Panc1 (cell line): ENCODE measurements around the gene EPS8L2. TPM values are rescaled to one million over a fixed set of nuclear protein-coding genes. Genes with fewer than 3 reads are reported as not detected.

Source experiments
- ATAC-seq: fragments of 200-7000 bp; cut with Tn5 transposase; 2 replicates; pipeline ENCODE4 v1.9.1; 2020; ENCODE audit warnings: mild to moderate bottlenecking, moderate library complexity
- BruUV-seq: library from RNA; stranded (reverse); fragments of 400-500 nt; replicated peaks from 2 replicates; lab custom pipeline; 2021; lab: Mats Ljungman, UMichigan
- CTCF ChIA-PET: fragments of 300-600 bp; sonication (Branson Sonifier 250); formaldehyde crosslinking; loops from one replicate; lab custom pipeline; 2022; ENCODE audit warnings: antibody characterized with exemption; lab: Charles Lee
- POLR2A ChIA-PET: fragments of 300-600 bp; sonication (Branson Sonifier 250); formaldehyde crosslinking; loops from one replicate; lab custom pipeline; 2022; ENCODE audit warnings: antibody characterized with exemption; lab: Charles Lee
- DNase-seq: peaks from one replicate; pipeline ENCODE4 v3.0.0-alpha.2; 2010; ENCODE audit warnings: low read depth, low spot score
- H3K27ac ChIP-seq: 2 replicates; pipeline ENCODE4 v1.5.1; 2011; ENCODE audit warnings: mild to moderate bottlenecking, low read length, inconsistent platforms
- H3K27me3 ChIP-seq: fragments of 200-500 bp; sonication (Bioruptor generic); 2 replicates; pipeline ENCODE4 v1.6.0; 2014; ENCODE audit warnings: low read length, inconsistent platforms; ENCODE audit not compliant: control insufficient read depth, insufficient read depth
- H3K36me3 ChIP-seq: fragments of 200-500 bp; sonication (Bioruptor generic); 2 replicates; pipeline ENCODE4 v1.5.1; 2014; ENCODE audit warnings: inconsistent platforms, mild to moderate bottlenecking, low read length, moderate library complexity; ENCODE audit not compliant: control insufficient read depth, insufficient read depth
- H3K4me1 ChIP-seq: 2 replicates; pipeline ENCODE4 v1.5.1; 2011; ENCODE audit warnings: inconsistent platforms, mild to moderate bottlenecking, low read length, moderate library complexity; ENCODE audit not compliant: control insufficient read depth, insufficient read depth
- H3K4me3 ChIP-seq, 2 experiments: 2 replicates each; pipeline ENCODE4 v1.5.1; 2011 to 2012; ENCODE audit warnings: low read depth in 2 of 2, low read length in 2 of 2, mild to moderate bottlenecking in 2 of 2, inconsistent platforms in 1 of 2, moderate library complexity in 1 of 2
- H3K9me3 ChIP-seq: fragments of 200-500 bp; sonication (Bioruptor generic); 2 replicates; pipeline ENCODE4 v1.5.1; 2014; ENCODE audit warnings: low read depth, mild to moderate bottlenecking, inconsistent platforms, low read length, moderate library complexity; ENCODE audit not compliant: control insufficient read depth, insufficient read depth
- CTCF ChIP-seq: fragments of 450-650 bp; IDR thresholded peaks from 2 replicates; pipeline ENCODE4 v1.5.1; 2017; ENCODE audit warnings: mild to moderate bottlenecking
- POLR2AphosphoS5 ChIP-seq: IDR thresholded peaks from 2 replicates; pipeline ENCODE4 v1.6.1; 2012; ENCODE audit warnings: mild to moderate bottlenecking, low read depth, low read length, moderate library complexity
- REST ChIP-seq, 2 experiments: IDR thresholded peaks; 2 replicates each; pipeline ENCODE4 v1.6.1; 2011 to 2012; ENCODE audit warnings: low read depth in 2 of 2, control low read depth in 1 of 2, low read length in 1 of 2, mild to moderate bottlenecking in 1 of 2, moderate library complexity in 1 of 2; ENCODE audit not compliant: insufficient read depth in 1 of 2
- SIN3A ChIP-seq: IDR thresholded peaks from 2 replicates; pipeline ENCODE4 v1.6.1; 2012; ENCODE audit warnings: low read depth, mild to moderate bottlenecking, low read length, moderate library complexity, borderline replicate concordance; ENCODE audit not compliant: insufficient read depth
- TCF7L2 ChIP-seq: IDR thresholded peaks from 2 replicates; pipeline ENCODE4 v1.6.1; 2011; ENCODE audit warnings: mild to moderate bottlenecking, low read depth, low read length, inconsistent platforms
- in situ Hi-C: cut with HindIII; loops from 2 replicates; pipeline ENCODE4 v1.10.0; 2016; ENCODE audit warnings: low sequenced_read_pairs, low pct_unique_long_range_greater_than_20kb
- intact Hi-C: fragments of 100-400 bp; cut with micrococcal nuclease; formaldehyde crosslinking; loops from one replicate; pipeline ENCODE4 v1.10.0; 2022; ENCODE audit not compliant: unreplicated experiment
- total RNA-seq: library from RNA; stranded (reverse); gene quantifications from one replicate; pipeline ENCODE4 v1.2.1, GENCODE V29; 2021; ENCODE audit not compliant: unreplicated experiment

Gene EPS8L2
- total RNA-seq, 1 experiment from 2014 or later, result 256 TPM

- Histone ChIP-seq H3K4me1 (peaks cover 25% of the 10 kb centered on the region), H3K9me3 (no peaks in the 10 kb centered on the region), H3K36me3 (peaks cover 6% of the 10 kb centered on the region; the same call in 1 of the 2 replicates), H3K27ac (no peak overlapping the region; the same call in 1 of the 2 replicates), H3K27me3 (no peaks in the 10 kb centered on the region), H3K4me3 (no peak overlapping the region)
- no peak for DNase-seq
- TF ChIP-seq REST (IDR thresholded peaks at IDR 0.05; ENCODE audit: insufficient read depth in 1 of 2, low read depth in 2 of 2, low read length in 1 of 2), result no peak
- TF ChIP-seq POLR2AphosphoS5, result peak; percentile 64
- TF ChIP-seq TCF7L2, result no peak
- peak; percentile 49; the same call in 1 of the 2 replicates for TF ChIP-seq SIN3A
- TF ChIP-seq CTCF, result peak; percentile 98; the same call in 1 of the 2 replicates
- CTCF ChIA-PET, result interaction anchor here (1.2 kb wide), 1 partner anchor 60 kb away, joined by 5 read pairs; no protein-coding TSS in a partner anchor
- POLR2A ChIA-PET, result no interaction called here
- intact Hi-C loops, result loop anchor here (2.0 kb wide), 1 partner anchor 68 kb away; no protein-coding TSS in a partner anchor
- no TSS peak for BruUV-seq
- in situ Hi-C loops, result no loop called here
- peak; percentile 63 for ATAC-seq
Observed at GRCh38 chr11:765025-765801, 59.2 kb downstream of the EPS8L2 start.

- no peak for TF ChIP-seq TCF7L2
- TF ChIP-seq CTCF, result no peak
- no peak for TF ChIP-seq REST (IDR thresholded peaks at IDR 0.05; ENCODE audit: insufficient read depth in 1 of 2, low read depth in 2 of 2, low read length in 1 of 2)
- no peak for ATAC-seq
- ChIA-PET POLR2A (no interaction called here), CTCF (interaction anchor here (1.2 kb wide), 1 partner anchor 61 kb away, joined by 5 read pairs; no protein-coding TSS in a partner anchor)
- Histone ChIP-seq H3K4me1 (peaks cover 25% of the 10 kb centered on the region), H3K36me3 (peaks cover 6% of the 10 kb centered on the region; the same call in 1 of the 2 replicates), H3K9me3 (no peaks in the 10 kb centered on the region), H3K4me3 (no peak overlapping the region), H3K27me3 (no peaks in the 10 kb centered on the region), H3K27ac (peak overlapping the region; percentile 39)
- BruUV-seq, result no TSS peak
- in situ Hi-C loops, result no loop called here
- no peak for DNase-seq
- intact Hi-C loops, result loop anchor here (2.0 kb wide), 1 partner anchor 69 kb away; no protein-coding TSS in a partner anchor
Observed at GRCh38 chr11:765802-766091, 59.7 kb downstream of the EPS8L2 start.
